GM12892 (cell line): Measurements from ENCODE around the gene DRAP1.

Source experiments
- POLR2A ChIP-seq: IDR thresholded peaks from 2 replicates; pipeline ENCODE4 v1.6.1; 2011; ENCODE audit warnings: low read depth, low read length, control low read depth
- POLR2AphosphoS5 ChIP-seq: IDR thresholded peaks from 2 replicates; pipeline ENCODE4 v1.6.1; 2011; ENCODE audit warnings: low read depth, low read length, control low read depth
- TAF1 ChIP-seq: IDR thresholded peaks from 2 replicates; pipeline ENCODE4 v1.6.1; 2011; ENCODE audit warnings: low read depth, mild to moderate bottlenecking, control low read depth, low read length, borderline replicate concordance

- no peak for TF ChIP-seq POLR2AphosphoS5
- TF ChIP-seq POLR2A, result no peak
- TF ChIP-seq TAF1, result no peak
Measured at GRCh38 chr11:65872586-65873317, 46.5 kb upstream of the DRAP1 start, which contains the start of gene EFEMP2.
